HEK293 (cell line): Measurements from ENCODE around the gene STEAP1.

ENCODE experiments used
- CTCF ChIA-PET: fragments of 350-600 bp; formaldehyde crosslinking; extraction: SDS; loops from one replicate; lab custom pipeline; 2021; ENCODE audit warnings: antibody characterized with exemption; lab: Yijun Ruan, JAX
- POLR2A ChIA-PET: fragments of 300-600 bp; formaldehyde crosslinking; extraction: SDS; loops from one replicate; lab custom pipeline; 2020; ENCODE audit warnings: antibody characterized with exemption, inconsistent platforms; lab: Yijun Ruan, JAX
- H3K27ac ChIP-seq: fragments of 200-500 bp; sonication (Bioruptor generic); 2 replicates; pipeline ENCODE4 v1.5.1; 2014; ENCODE audit warnings: low read depth, low read length, control low read depth, inconsistent platforms; ENCODE audit errors: extremely low read depth
- H3K36me3 ChIP-seq, 2 experiments: fragments of 200-500 bp in 1 of 2; sonication (Bioruptor generic) in 1 of 2; 1 replicate in 1 of 2; 2 replicates in 1 of 2; pipeline ENCODE4 v1.5.1; 2014 to 2017; ENCODE audit warnings: inconsistent platforms in 2 of 2, low read length in 2 of 2; ENCODE audit not compliant: control insufficient read depth in 2 of 2, insufficient read depth in 1 of 2
- H3K4me1 ChIP-seq: fragments of 200-500 bp; sonication (Bioruptor generic); 2 replicates; pipeline ENCODE4 v1.5.1; 2014; ENCODE audit warnings: mild to moderate bottlenecking, low read length, inconsistent platforms; ENCODE audit not compliant: control insufficient read depth, insufficient read depth
- H3K4me3 ChIP-seq: 2 replicates; pipeline ENCODE4 v1.5.1; 2011; ENCODE audit warnings: low read depth, mild to moderate bottlenecking, control low read depth, low read length, moderate library complexity
- H3K9me3 ChIP-seq: fragments of 200-500 bp; sonication (Bioruptor generic); 2 replicates; pipeline ENCODE4 v1.5.1; 2014; ENCODE audit warnings: low read depth, low read length, inconsistent platforms; ENCODE audit not compliant: control insufficient read depth, insufficient read depth
- KLF16 ChIP-seq: fragments of 450-650 bp; formaldehyde crosslinking; IDR thresholded peaks from 2 replicates; pipeline ENCODE4 v1.5.1; 2017; ENCODE audit warnings: missing biosample characterization, missing genetic modification characterization
- PRDM6 ChIP-seq: fragments of 450-650 bp; formaldehyde crosslinking; IDR thresholded peaks from 2 replicates; pipeline ENCODE4 v1.5.1; 2017; ENCODE audit warnings: missing biosample characterization, missing genetic modification characterization
- TSHZ1 ChIP-seq: fragments of 450-650 bp; formaldehyde crosslinking; IDR thresholded peaks from 2 replicates; pipeline ENCODE4 v1.5.1; 2016; ENCODE audit warnings: missing biosample characterization, missing genetic modification characterization, borderline replicate concordance
- ZNF175 ChIP-seq: fragments of 450-650 bp; formaldehyde crosslinking; IDR thresholded peaks from 2 replicates; pipeline ENCODE4 v1.5.1; 2016; ENCODE audit warnings: missing biosample characterization, missing genetic modification characterization
- ZNF274 ChIP-seq, 2 experiments: fragments of 200-500 bp in 1 of 2; fragments of 450-650 bp in 1 of 2; sonication (Bioruptor generic) in 1 of 2; formaldehyde crosslinking in 1 of 2; IDR thresholded peaks; 2 replicates each; pipeline versions ENCODE4 v1.5.1 to v1.6.1; 2014 to 2016; ENCODE audit warnings: borderline replicate concordance in 1 of 2, inconsistent platforms in 1 of 2, low read length in 1 of 2, missing biosample characterization in 1 of 2, missing genetic modification characterization in 1 of 2
- ZNF302 ChIP-seq: fragments of 450-650 bp; formaldehyde crosslinking; IDR thresholded peaks from 2 replicates; pipeline ENCODE4 v1.5.1; 2016; ENCODE audit warnings: missing biosample characterization, missing genetic modification characterization, low read depth
- ZNF335 ChIP-seq: fragments of 450-650 bp; formaldehyde crosslinking; conservative IDR thresholded peaks from 2 replicates; pipeline ENCODE4 v1.5.1; 2016; ENCODE audit warnings: missing biosample characterization, missing genetic modification characterization
- ZNF518A ChIP-seq: fragments of 450-650 bp; formaldehyde crosslinking; conservative IDR thresholded peaks from 2 replicates; pipeline ENCODE4 v1.5.1; 2016; ENCODE audit warnings: low read depth, missing biosample characterization, missing genetic modification characterization
- ZNF555 ChIP-seq: fragments of 450-650 bp; formaldehyde crosslinking; conservative IDR thresholded peaks from 2 replicates; pipeline ENCODE4 v1.5.1; 2017; ENCODE audit warnings: missing biosample characterization, mild to moderate bottlenecking, missing genetic modification characterization, inconsistent platforms
- ZNF626 ChIP-seq: fragments of 450-650 bp; sonication (Bioruptor Pico); formaldehyde crosslinking; IDR thresholded peaks from 2 replicates; pipeline ENCODE4 v1.5.1; 2018; ENCODE audit warnings: missing biosample characterization, missing genetic modification characterization, inconsistent platforms
- TF ChIP-seq, protein P1 (sequence below): fragments of 450-650 bp; formaldehyde crosslinking; IDR thresholded peaks from 2 replicates; pipeline ENCODE4 v1.5.1; 2016; ENCODE audit warnings: missing biosample characterization, missing genetic modification characterization
- TF ChIP-seq, protein P2 (sequence below): fragments of 450-650 bp; formaldehyde crosslinking; optimal IDR thresholded peaks from 2 replicates; pipeline ENCODE3; 2016; ENCODE audit warnings: missing biosample characterization, mild to moderate bottlenecking, missing genetic modification characterization
- TF ChIP-seq, protein P3 (sequence below): fragments of 450-650 bp; formaldehyde crosslinking; IDR thresholded peaks from 2 replicates; pipeline ENCODE4 v1.5.1; 2016; ENCODE audit warnings: missing biosample characterization, missing genetic modification characterization

The STEAP1 gene

GRCh38 chr7:90172121-90172520 lies 17.9 kb downstream of the STEAP1 start (continued):
- TF ChIP-seq, protein P1, sequence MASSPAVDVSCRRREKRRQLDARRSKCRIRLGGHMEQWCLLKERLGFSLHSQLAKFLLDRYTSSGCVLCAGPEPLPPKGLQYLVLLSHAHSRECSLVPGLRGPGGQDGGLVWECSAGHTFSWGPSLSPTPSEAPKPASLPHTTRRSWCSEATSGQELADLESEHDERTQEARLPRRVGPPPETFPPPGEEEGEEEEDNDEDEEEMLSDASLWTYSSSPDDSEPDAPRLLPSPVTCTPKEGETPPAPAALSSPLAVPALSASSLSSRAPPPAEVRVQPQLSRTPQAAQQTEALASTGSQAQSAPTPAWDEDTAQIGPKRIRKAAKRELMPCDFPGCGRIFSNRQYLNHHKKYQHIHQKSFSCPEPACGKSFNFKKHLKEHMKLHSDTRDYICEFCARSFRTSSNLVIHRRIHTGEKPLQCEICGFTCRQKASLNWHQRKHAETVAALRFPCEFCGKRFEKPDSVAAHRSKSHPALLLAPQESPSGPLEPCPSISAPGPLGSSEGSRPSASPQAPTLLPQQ (tag by site-specific recombination): no peak
- TF ChIP-seq, protein P2, sequence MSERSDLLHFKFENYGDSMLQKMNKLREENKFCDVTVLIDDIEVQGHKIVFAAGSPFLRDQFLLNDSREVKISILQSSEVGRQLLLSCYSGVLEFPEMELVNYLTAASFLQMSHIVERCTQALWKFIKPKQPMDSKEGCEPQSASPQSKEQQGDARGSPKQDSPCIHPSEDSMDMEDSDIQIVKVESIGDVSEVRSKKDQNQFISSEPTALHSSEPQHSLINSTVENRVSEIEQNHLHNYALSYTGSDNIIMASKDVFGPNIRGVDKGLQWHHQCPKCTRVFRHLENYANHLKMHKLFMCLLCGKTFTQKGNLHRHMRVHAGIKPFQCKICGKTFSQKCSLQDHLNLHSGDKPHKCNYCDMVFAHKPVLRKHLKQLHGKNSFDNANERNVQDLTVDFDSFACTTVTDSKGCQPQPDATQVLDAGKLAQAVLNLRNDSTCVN (tag by site-specific recombination): no peak
- TF ChIP-seq ZNF274 (IDR thresholded peaks at IDR 0.05; ENCODE audit: low read length) (no peak), ZNF274 (tag by site-specific recombination; IDR thresholded peaks at IDR 0.05; ENCODE audit: borderline replicate concordance) (no peak), ZNF175 (tag by site-specific recombination) (no peak), ZNF302 (no peak), PRDM6 (tag by site-specific recombination) (no peak), ZNF555 (tag by site-specific recombination) (no peak)
- TF ChIP-seq, protein P3, sequence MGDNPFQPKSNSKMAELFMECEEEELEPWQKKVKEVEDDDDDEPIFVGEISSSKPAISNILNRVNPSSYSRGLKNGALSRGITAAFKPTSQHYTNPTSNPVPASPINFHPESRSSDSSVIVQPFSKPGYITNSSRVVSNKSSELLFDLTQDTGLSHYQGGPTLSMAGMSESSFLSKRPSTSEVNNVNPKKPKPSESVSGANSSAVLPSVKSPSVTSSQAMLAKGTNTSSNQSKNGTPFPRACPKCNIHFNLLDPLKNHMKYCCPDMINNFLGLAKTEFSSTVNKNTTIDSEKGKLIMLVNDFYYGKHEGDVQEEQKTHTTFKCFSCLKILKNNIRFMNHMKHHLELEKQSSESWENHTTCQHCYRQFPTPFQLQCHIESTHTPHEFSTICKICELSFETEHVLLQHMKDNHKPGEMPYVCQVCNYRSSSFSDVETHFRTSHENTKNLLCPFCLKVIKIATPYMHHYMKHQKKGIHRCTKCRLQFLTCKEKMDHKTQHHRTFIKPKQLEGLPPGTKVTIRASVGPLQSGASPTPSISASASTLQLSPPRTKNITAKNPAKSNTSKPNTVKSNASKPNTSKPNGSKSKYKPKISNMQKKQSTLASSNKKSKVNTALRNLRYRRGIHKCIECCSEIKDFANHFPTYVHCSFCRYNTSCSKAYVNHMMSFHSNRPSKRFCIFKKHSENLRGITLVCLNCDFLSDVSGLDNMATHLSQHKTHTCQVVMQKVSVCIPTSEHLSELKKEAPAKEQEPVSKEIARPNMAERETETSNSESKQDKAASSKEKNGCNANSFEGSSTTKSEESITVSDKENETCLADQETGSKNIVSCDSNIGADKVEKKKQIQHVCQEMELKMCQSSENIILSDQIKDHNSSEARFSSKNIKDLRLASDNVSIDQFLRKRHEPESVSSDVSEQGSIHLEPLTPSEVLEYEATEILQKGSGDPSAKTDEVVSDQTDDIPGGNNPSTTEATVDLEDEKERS (tag by site-specific recombination): no peak

DNA sequence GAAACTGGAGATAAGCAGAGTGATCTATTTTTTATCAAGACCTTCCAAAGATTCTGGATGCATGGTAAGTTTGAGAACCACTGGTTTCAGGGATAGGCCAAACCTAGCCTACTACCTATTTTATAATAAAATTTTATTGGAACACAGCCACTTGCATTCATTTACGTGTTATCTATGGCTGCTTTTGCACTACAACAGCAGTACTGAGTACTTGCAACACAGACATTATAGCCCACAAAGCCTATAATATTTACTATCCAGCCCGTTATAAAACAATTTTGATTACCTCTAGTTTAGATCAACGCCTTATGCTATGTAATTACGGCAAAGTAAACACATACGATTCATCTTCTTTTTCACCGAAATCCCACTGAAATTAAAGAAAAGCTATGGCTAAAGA lies 18.4 kb downstream of the STEAP1 start:
- TF ChIP-seq ZNF626 (tag by site-specific recombination): no peak
- CTCF ChIA-PET: interaction anchor here (0.7 to 0.8 kb wide), 2 partner anchors 19 to 255 kb away, joined by 4 to 5 read pairs; partner anchors contain the start of gene STEAP1
- POLR2A ChIA-PET: no interaction called here

GRCh38 chr7:90173127-90173844 lies 19.0 kb downstream of the STEAP1 start:
- ChIA-PET POLR2A (no interaction called here), CTCF (interaction anchor here (0.8 kb wide), 1 partner anchor 254 kb away, joined by 4 read pairs; no protein-coding TSS in a partner anchor)
- no peak overlapping the region for H3K4me3 ChIP-seq
- TF ChIP-seq TSHZ1 (no peak), KLF16 (tag by site-specific recombination) (no peak), ZNF518A (tag by site-specific recombination) (no peak), ZNF175 (tag by site-specific recombination) (no peak), ZNF335 (tag by site-specific recombination) (no peak)
- TF ChIP-seq, all 188 proteins: peak for 0
- Histone ChIP-seq H3K36me3 (no peaks in the 10 kb centered on the region), H3K4me1 (no peaks in the 10 kb centered on the region), H3K27ac (no peak overlapping the region), H3K9me3 (no peaks in the 10 kb centered on the region)

More for the DNA sequence above, 18.4 kb downstream of the STEAP1 start:
- Histone ChIP-seq H3K4me1 (no peaks in the 10 kb centered on the region), H3K9me3 (no peaks in the 10 kb centered on the region), H3K4me3 (no peak overlapping the region), H3K27ac (no peak overlapping the region), H3K36me3 (no peaks in the 10 kb centered on the region)
